WTC11 (cell line): Measurements from ENCODE around the gene AGPS.

Experiments used
- CBFB ChIP-seq: sonication (generic); formaldehyde crosslinking; IDR thresholded peaks from 2 replicates; pipeline ENCODE4 v1.8.1; 2022; ENCODE audit warnings: mild to moderate bottlenecking, low read depth, missing genetic modification reagents
- CTCF ChIP-seq: fragments of 200-600 bp; IDR thresholded peaks from 2 replicates; pipeline ENCODE4 v1.8.0; 2022; ENCODE audit warnings: antibody characterized with exemption
- ELF4 ChIP-seq: sonication (generic); formaldehyde crosslinking; IDR thresholded peaks from 2 replicates; pipeline ENCODE4 v1.8.1; 2022; ENCODE audit warnings: low read depth, mild to moderate bottlenecking, moderate library complexity, missing genetic modification reagents
- FOXK1 ChIP-seq: sonication (generic); formaldehyde crosslinking; IDR thresholded peaks from 2 replicates; pipeline ENCODE4 v1.8.0; 2022; ENCODE audit warnings: mild to moderate bottlenecking, moderate library complexity, missing genetic modification reagents
- IRF2 ChIP-seq: sonication (generic); formaldehyde crosslinking; IDR thresholded peaks from 2 replicates; pipeline ENCODE4 v1.8.0; 2022; ENCODE audit warnings: low read depth, missing genetic modification reagents, borderline replicate concordance
- NFATC4 ChIP-seq: fragments of 250-450 bp; sonication (Bioruptor Pico); IDR thresholded peaks from 2 replicates; pipeline ENCODE4 v1.9.0; 2021; ENCODE audit warnings: mild to moderate bottlenecking
- OVOL2 ChIP-seq: fragments of 250-450 bp; sonication (Bioruptor Pico); IDR thresholded peaks from 2 replicates; pipeline ENCODE4 v1.9.0; 2021; ENCODE audit warnings: mild to moderate bottlenecking, borderline replicate concordance
- TEAD1 ChIP-seq: sonication (generic); formaldehyde crosslinking; IDR thresholded peaks from 2 replicates; pipeline ENCODE4 v1.8.0; 2022; ENCODE audit warnings: mild to moderate bottlenecking, missing genetic modification reagents
- USF2 ChIP-seq: sonication (generic); formaldehyde crosslinking; IDR thresholded peaks from 2 replicates; pipeline ENCODE4 v1.8.1; 2023; ENCODE audit warnings: mild to moderate bottlenecking, missing genetic modification reagents, moderate library complexity
- ZBTB43 ChIP-seq: sonication (generic); formaldehyde crosslinking; IDR thresholded peaks from 2 replicates; pipeline ENCODE4 v1.8.1; 2023; ENCODE audit warnings: mild to moderate bottlenecking, missing genetic modification reagents
- ZSCAN18 ChIP-seq: fragments of 250-450 bp; sonication (Bioruptor Pico); IDR thresholded peaks from 2 replicates; pipeline ENCODE4 v2.1.2; 2022; ENCODE audit warnings: mild to moderate bottlenecking, moderate library complexity

GRCh38 chr2:177484180-177484795 lies 91.7 kb downstream of the AGPS start:
- TF ChIP-seq CTCF, result no peak
- no peak for TF ChIP-seq IRF2 (CRISPR knock-in tag)
- no peak for TF ChIP-seq OVOL2 (CRISPR knock-in tag)
- no peak for TF ChIP-seq TEAD1
- TF ChIP-seq ZSCAN18 (CRISPR knock-in tag), result no peak
- no peak for TF ChIP-seq FOXK1 (CRISPR knock-in tag)
- no peak for TF ChIP-seq NFATC4 (CRISPR knock-in tag)
- no peak for TF ChIP-seq ZBTB43 (CRISPR knock-in tag)
- no peak for TF ChIP-seq USF2 (CRISPR knock-in tag)
- no peak for TF ChIP-seq CBFB (CRISPR knock-in tag)
- TF ChIP-seq ELF4, result no peak
